ENCODE measurements around the gene TOR4A.
"Not testable (repeated sequence)": the region's sequence is repeated elsewhere in the genome, so short reads cannot be mapped to it uniquely, and the experiment has no call there.

TOR4A gene

GRCh38 chr9:137252555-137253506, 24.7 kb upstream of the TOR4A start:
- DNase-seq (ENCODE audit: low spot score) = no peak

GRCh38 chr9:137253717-137254623, 23.6 kb upstream of the TOR4A start:
- no peak for DNase-seq (ENCODE audit: low spot score)

- peak; percentile 86 for DNase-seq (ENCODE audit: low spot score)
Measured at GRCh38 chr9:137254624-137255447, 22.7 kb upstream of the TOR4A start, which contains the start of gene NELFB. Gene NELFB (plus strand): TSS chr9:137255327.

GRCh38 chr9:137255448-137256114, 21.9 kb upstream of the TOR4A start:
- no peak for DNase-seq (ENCODE audit: low spot score)

GRCh38 chr9:137256362-137256761, 21.2 kb upstream of the TOR4A start:
- DNase-seq (ENCODE audit: low spot score) = no peak

GRCh38 chr9:137256856-137257255, 20.7 kb upstream of the TOR4A start:
- DNase-seq (ENCODE audit: low spot score) = no peak

GRCh38 chr9:137262173-137262908, 15.2 kb upstream of the TOR4A start:
- DNase-seq (ENCODE audit: low spot score) = not testable (repeated sequence)

GRCh38 chr9:137262909-137263285, 14.6 kb upstream of the TOR4A start:
- no peak for DNase-seq (ENCODE audit: low spot score)

- DNase-seq (ENCODE audit: low spot score) = no peak
Measured at GRCh38 chr9:137263506-137263905, 14.0 kb upstream of the TOR4A start.

- no peak for DNase-seq (ENCODE audit: low spot score)
Measured at GRCh38 chr9:137264067-137264466, 13.5 kb upstream of the TOR4A start.

GRCh38 chr9:137265496-137266161, 11.9 kb upstream of the TOR4A start:
- DNase-seq (ENCODE audit: low spot score) = no peak

GRCh38 chr9:137266162-137266527, 11.4 kb upstream of the TOR4A start:
- DNase-seq (ENCODE audit: low spot score) = no peak

GRCh38 chr9:137266585-137267453, 10.7 kb upstream of the TOR4A start:
- DNase-seq (ENCODE audit: low spot score) = no peak

- DNase-seq (ENCODE audit: low spot score) = no peak
Measured at GRCh38 chr9:137267933-137268355, 9.6 kb upstream of the TOR4A start.

GRCh38 chr9:137268538-137269201, 8.9 kb upstream of the TOR4A start:
- no peak for DNase-seq (ENCODE audit: low spot score)

GRCh38 chr9:137269231-137269772, 8.2 kb upstream of the TOR4A start:
- no peak for DNase-seq (ENCODE audit: low spot score)

GRCh38 chr9:137270929-137271695, 6.4 kb upstream of the TOR4A start:
- no peak for DNase-seq (ENCODE audit: low spot score)
